GM12872 (cell line): ENCODE measurements around the gene PDF.

Experiments
- CTCF ChIP-seq: IDR thresholded peaks from 3 replicates; pipeline ENCODE4 v1.5.1; 2011; ENCODE audit warnings: low read depth, mild to moderate bottlenecking, low read length, moderate library complexity; ENCODE audit not compliant: insufficient read depth

The PDF gene

GRCh38 chr16:69367980-69368379, 37.6 kb upstream of the PDF start:
- no peak for TF ChIP-seq CTCF

GRCh38 chr16:69366431-69366830, 36.0 kb upstream of the PDF start:
- no peak for TF ChIP-seq CTCF

GRCh38 chr16:69365901-69366300, 35.5 kb upstream of the PDF start:
- TF ChIP-seq CTCF = no peak

- TF ChIP-seq CTCF = no peak
Measured at GRCh38 chr16:69364088-69364487, 33.7 kb upstream of the PDF start.

GRCh38 chr16:69363281-69363717, 32.9 kb upstream of the PDF start:
- no peak for TF ChIP-seq CTCF

GRCh38 chr16:69351309-69352027, 21.1 kb upstream of the PDF start, which contains the start of gene TMED6:
Gene TMED6 (minus strand): TSS chr16:69351786. CDS start chr16:69351753, 33 bp downstream.
- no peak for TF ChIP-seq CTCF

GRCh38 chr16:69350536-69351133, 20.2 kb upstream of the PDF start:
- no peak for TF ChIP-seq CTCF
